ENCODE data around the gene ATF7.

DNA sequence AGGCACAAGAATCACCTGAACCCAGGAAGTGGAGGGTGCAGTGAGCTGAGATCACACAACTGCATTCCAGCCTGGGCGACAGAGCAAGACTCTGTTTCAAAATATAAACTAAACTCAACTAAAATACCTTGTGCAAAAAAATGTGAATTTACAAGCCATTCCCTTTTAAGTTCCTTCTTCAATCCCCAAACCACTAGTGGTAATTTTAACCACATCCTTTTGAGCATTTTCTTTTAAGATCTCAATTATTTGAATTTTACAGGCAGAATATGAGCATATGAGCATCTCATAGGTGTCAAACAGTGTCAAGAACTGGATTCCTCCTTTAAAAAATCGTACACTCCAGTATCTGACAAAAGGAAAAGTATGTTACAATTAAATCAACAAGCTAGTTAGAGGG is 61.9 kb downstream of the ATF7 start:
- TF ChIP-seq POLR2A (IDR thresholded peaks at IDR 0.05; ENCODE audit: low read depth, low read length) (no peak), SPI1 (IDR thresholded peaks at IDR 0.05; ENCODE audit: low read depth, low read length) (no peak), POLR2AphosphoS5 (IDR thresholded peaks at IDR 0.05; ENCODE audit: low read depth, low read length) (no peak), TAF1 (IDR thresholded peaks at IDR 0.05; ENCODE audit: low read depth, low read length) (no peak), PAX5 (IDR thresholded peaks at IDR 0.05; ENCODE audit: insufficient read depth, low read length, severe bottlenecking) (no peak)
